Naive thymus-derived CD8-positive, alpha-beta T cell (primary cell): Measurements from ENCODE around the gene ZSWIM3. TPM values are rescaled to one million over a fixed set of nuclear protein-coding genes. Genes with fewer than 3 reads are reported as not detected.

ENCODE experiments used
- polyA plus RNA-seq, 3 donors: library from polyadenylated mRNA; unstranded; fragments of 300-500 nt; fragmentation: Illumina TruSeq; gene quantifications; one replicate each; pipeline ENCODE4 v1.2.3, GENCODE V29; 2021
- total RNA-seq, 8 experiments: library from RNA in 2 of 8; stranded (reverse) in 2 of 8; gene quantifications; one replicate each; pipeline ENCODE4 v1.2.3 and lab custom pipeline; 2021 to 2026

ZSWIM3 gene
- total and polyA plus RNA-seq, 5 experiments from 2014 or later: 0.35 to 4.4 (median 2.1) TPM

Other genes with a start within 250 kb of the ZSWIM3 start
- gene WFDC10A, start 227.9 kb upstream of the ZSWIM3 start, total RNA-seq: not detected
- not detected for gene WFDC10A, start 227.9 kb upstream of the ZSWIM3 start, polyA plus RNA-seq
- gene WFDC9, start 226.3 kb upstream of the ZSWIM3 start, total RNA-seq: not detected
- gene WFDC9, start 226.3 kb upstream of the ZSWIM3 start, polyA plus RNA-seq: not detected
- not detected for gene WFDC11, start 187.4 kb upstream of the ZSWIM3 start, total RNA-seq
- gene WFDC11, start 187.4 kb upstream of the ZSWIM3 start, polyA plus RNA-seq: not detected
- gene WFDC13, start 155.6 kb upstream of the ZSWIM3 start, total RNA-seq: not detected
- gene WFDC13, start 155.6 kb upstream of the ZSWIM3 start, polyA plus RNA-seq: not detected
- gene WFDC10B, start 152.6 kb upstream of the ZSWIM3 start, total RNA-seq: not detected
- not detected for gene WFDC10B, start 152.6 kb upstream of the ZSWIM3 start, polyA plus RNA-seq
- gene SPINT4, start 135.3 kb upstream of the ZSWIM3 start, total RNA-seq: not detected
- not detected for gene SPINT4, start 135.3 kb upstream of the ZSWIM3 start, polyA plus RNA-seq
- not detected for gene WFDC3, start 65.7 kb upstream of the ZSWIM3 start, total RNA-seq
- gene WFDC3, start 65.7 kb upstream of the ZSWIM3 start, polyA plus RNA-seq: under 1 TPM in 1 of 3 donors, not detected in 2; 0.73 TPM
- 10 to 100 TPM; 18.5 to 26.3 TPM for gene DNTTIP1, start 65.7 kb upstream of the ZSWIM3 start, total RNA-seq
- gene DNTTIP1, start 65.7 kb upstream of the ZSWIM3 start, polyA plus RNA-seq: 10 to 100 TPM; 26.3 to 41.2 (median 29.5) TPM
- under 1 TPM in 1 of 2 experiments, not detected in 1; 0.44 TPM for gene UBE2C, start 45.0 kb upstream of the ZSWIM3 start, total RNA-seq
- gene UBE2C, start 45.0 kb upstream of the ZSWIM3 start, polyA plus RNA-seq: not detected
- gene TNNC2, start 30.3 kb upstream of the ZSWIM3 start, total RNA-seq: under 1 TPM in 1 of 2 experiments, not detected in 1; 0.58 TPM
- gene TNNC2, start 30.3 kb upstream of the ZSWIM3 start, polyA plus RNA-seq: under 1 TPM in 1 of 3 donors, not detected in 2; 0.53 TPM
- 1 to 10 TPM; 1.3 to 1.8 TPM for gene SNX21, start 23.8 kb upstream of the ZSWIM3 start, total RNA-seq
- 1 to 10 TPM in 2 of 3 donors, under 1 TPM in 1; 0.30 to 2.2 (median 1.4) TPM for gene SNX21, start 23.8 kb upstream of the ZSWIM3 start, polyA plus RNA-seq
- gene ACOT8, start 222 bp upstream of the ZSWIM3 start, total RNA-seq: 10 to 100 TPM; 29.6 to 33.3 TPM
- 10 to 100 TPM; 37.5 to 46.2 (median 38.4) TPM for gene ACOT8, start 222 bp upstream of the ZSWIM3 start, polyA plus RNA-seq
- gene ZSWIM1, start 23.6 kb downstream of the ZSWIM3 start, total RNA-seq: 10 to 100 TPM; 16.5 to 17.6 TPM
- 1 to 10 TPM in 2 of 3 donors, under 1 TPM in 1; 0.96 to 9.8 (median 1.7) TPM for gene ZSWIM1, start 23.6 kb downstream of the ZSWIM3 start, polyA plus RNA-seq
- 1 to 10 TPM; 4.1 to 4.8 TPM for gene SPATA25, start 30.0 kb downstream of the ZSWIM3 start, total RNA-seq
- under 1 TPM in 2 of 3 donors, not detected in 1; 0.24 to 0.42 TPM for gene SPATA25, start 30.0 kb downstream of the ZSWIM3 start, polyA plus RNA-seq
- gene NEURL2, start 33.6 kb downstream of the ZSWIM3 start, total RNA-seq: 1 to 10 TPM; 5.0 to 5.9 TPM
- 1 to 10 TPM in 2 of 3 donors, under 1 TPM in 1; 0.53 to 2.2 (median 1.8) TPM for gene NEURL2, start 33.6 kb downstream of the ZSWIM3 start, polyA plus RNA-seq
- gene CTSA, start 33.7 kb downstream of the ZSWIM3 start, total RNA-seq: 10 to 100 TPM; 79.1 to 82.7 TPM
- 100 to 1,000 TPM in 1 of 3 donors, 10 to 100 TPM in 2; 79.5 to 128 (median 90.5) TPM for gene CTSA, start 33.7 kb downstream of the ZSWIM3 start, polyA plus RNA-seq
- gene PLTP, start 54.5 kb downstream of the ZSWIM3 start, total RNA-seq: under 1 TPM in 1 of 2 experiments, not detected in 1; 0.27 TPM
- gene PLTP, start 54.5 kb downstream of the ZSWIM3 start, polyA plus RNA-seq: 1 to 10 TPM in 1 of 3 donors, under 1 TPM in 2; 0.18 to 2.2 (median 0.68) TPM
- 10 to 100 TPM; 77.7 to 83.3 TPM for gene PCIF1, start 77.1 kb downstream of the ZSWIM3 start, total RNA-seq
- 10 to 100 TPM; 60.8 to 94.2 (median 78.7) TPM for gene PCIF1, start 77.1 kb downstream of the ZSWIM3 start, polyA plus RNA-seq
- gene ZNF335, start 114.6 kb downstream of the ZSWIM3 start, total RNA-seq: 10 to 100 TPM; 53.1 to 56.2 TPM
- gene ZNF335, start 114.6 kb downstream of the ZSWIM3 start, polyA plus RNA-seq: 10 to 100 TPM in 1 of 3 donors, 1 to 10 TPM in 2; 6.4 to 13.2 (median 7.8) TPM
- 1 to 10 TPM in 1 of 2 experiments, under 1 TPM in 1; 0.75 to 1.3 TPM for gene MMP9, start 151.3 kb downstream of the ZSWIM3 start, total RNA-seq
- gene MMP9, start 151.3 kb downstream of the ZSWIM3 start, polyA plus RNA-seq: not detected
- gene SLC12A5, start 171.6 kb downstream of the ZSWIM3 start, total RNA-seq: 1 to 10 TPM; 1.0 to 1.5 TPM
- gene SLC12A5, start 171.6 kb downstream of the ZSWIM3 start, polyA plus RNA-seq: under 1 TPM in 1 of 3 donors, not detected in 2; 0.83 TPM
- gene NCOA5, start 232.3 kb downstream of the ZSWIM3 start, total RNA-seq: 10 to 100 TPM; 42.2 to 43.9 TPM
- 10 to 100 TPM; 13.0 to 36.0 (median 18.4) TPM for gene NCOA5, start 232.3 kb downstream of the ZSWIM3 start, polyA plus RNA-seq